Neural crest cell (in vitro differentiated cells): Measurements from ENCODE around the gene ACTA2. TPM values are rescaled to one million over a fixed set of nuclear protein-coding genes. Genes with fewer than 3 reads are reported as not detected.

Experiments
- DNase-seq: peaks from one replicate; pipeline ENCODE4 v3.0.0; 2021; ENCODE audit warnings: low read depth, mixed read lengths, low spot score
- H3K27ac Mint-ChIP-seq: one replicate; pipeline ENCODE4 v1.8.0; 2021; ENCODE audit warnings: mild to moderate bottlenecking, mixed read lengths; ENCODE audit not compliant: unreplicated experiment
- H3K27me3 Mint-ChIP-seq: 2 replicates; pipeline ENCODE4 v1.8.0; 2021; ENCODE audit warnings: low read depth, mild to moderate bottlenecking, mixed read lengths
- H3K36me3 Mint-ChIP-seq: 2 replicates; pipeline ENCODE4 v1.8.0; 2021; ENCODE audit warnings: low read depth, mild to moderate bottlenecking, mixed read lengths
- H3K4me1 Mint-ChIP-seq: 2 replicates; pipeline ENCODE4 v1.8.0; 2021; ENCODE audit warnings: mixed read lengths
- H3K4me3 Mint-ChIP-seq: one replicate; pipeline ENCODE4 v1.8.0; 2021; ENCODE audit warnings: mild to moderate bottlenecking, mixed read lengths
- H3K9me3 Mint-ChIP-seq: 2 replicates; pipeline ENCODE4 v1.8.0; 2021; ENCODE audit warnings: mixed read lengths
- CTCF ChIP-seq: fragments of 200-600 bp; sonication (generic); conservative IDR thresholded peaks from 2 replicates; pipeline ENCODE4 v1.5.0; 2021; ENCODE audit warnings: antibody characterized with exemption, mild to moderate bottlenecking
- total RNA-seq: library from RNA; stranded (reverse); gene quantifications from 2 replicates; pipeline ENCODE4 v1.2.1, GENCODE V29; 2021

Gene ACTA2
- total RNA-seq, 1 donor from 2014 or later = 7.0 TPM

GRCh38 chr10:88990384-88991160, 38.0 kb upstream of the ACTA2 start, which contains the start of gene FAS:
FAS (plus strand) TSS chr10:88990798; CDS start chr10:88990877, 79 bp downstream.
- Mint-ChIP-seq H3K27ac (no peak within 1 kb of the TSS), H3K4me3 (peak within 1 kb of the TSS; percentile 96)
- peak; percentile 22 for DNase-seq

GRCh38 chr10:88989824-88990383, 37.3 kb upstream of the ACTA2 start:
- Mint-ChIP-seq H3K9me3 (no peaks in the 10 kb centered on the region), H3K36me3 (no peaks in the 10 kb centered on the region), H3K4me1 (peaks cover 32% of the 10 kb centered on the region), H3K27me3 (peaks cover 26% of the 10 kb centered on the region), H3K27ac (no peak overlapping the region), H3K4me3 (peak overlapping the region; percentile 96)
- no peak for DNase-seq
- no peak for TF ChIP-seq CTCF

More at GRCh38 chr10:88990384-88991160, 38.0 kb upstream of the ACTA2 start, which contains the start of gene FAS:
- peaks cover 26% of the 10 kb centered on the region for H3K27me3 Mint-ChIP-seq
- TF ChIP-seq CTCF = no peak
- H3K9me3 Mint-ChIP-seq = no peaks in the 10 kb centered on the region
- H3K36me3 Mint-ChIP-seq = no peaks in the 10 kb centered on the region
- peaks cover 32% of the 10 kb centered on the region for H3K4me1 Mint-ChIP-seq

DNA sequence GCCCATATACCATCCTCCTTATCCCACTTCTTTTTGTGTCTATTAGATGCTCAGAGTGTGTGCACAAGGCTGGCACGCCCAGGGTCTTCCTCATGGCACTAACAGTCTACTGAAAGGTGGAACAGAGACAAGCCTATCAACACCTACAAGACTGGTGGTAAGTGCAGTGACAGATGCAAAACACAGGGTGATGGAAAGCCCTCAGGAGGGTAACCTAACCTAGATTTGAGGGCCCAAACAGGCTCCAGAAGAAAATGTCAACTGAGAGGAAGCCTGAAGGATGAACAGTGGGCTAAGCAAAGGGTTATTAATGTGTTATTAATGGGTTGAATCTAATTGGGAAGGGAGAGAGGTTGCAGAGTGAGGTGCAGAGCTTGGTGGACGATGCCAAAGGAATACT, 36.9 kb upstream of the ACTA2 start:
- H3K36me3 Mint-ChIP-seq = no peaks in the 10 kb centered on the region
- H3K4me3 Mint-ChIP-seq = peak overlapping the region; percentile 96
- peaks cover 32% of the 10 kb centered on the region for H3K4me1 Mint-ChIP-seq
- no peak overlapping the region for H3K27ac Mint-ChIP-seq
- peaks cover 26% of the 10 kb centered on the region for H3K27me3 Mint-ChIP-seq
- DNase-seq = no peak
- no peak for TF ChIP-seq CTCF
- no peaks in the 10 kb centered on the region for H3K9me3 Mint-ChIP-seq

GRCh38 chr10:88987840-88988239, 35.3 kb upstream of the ACTA2 start:
- Mint-ChIP-seq H3K36me3 (no peaks in the 10 kb centered on the region), H3K4me1 (peaks cover 23% of the 10 kb centered on the region), H3K4me3 (peak overlapping the region; percentile 35), H3K27me3 (peaks cover 26% of the 10 kb centered on the region), H3K27ac (no peak overlapping the region), H3K9me3 (no peaks in the 10 kb centered on the region)
- no peak for TF ChIP-seq CTCF
- DNase-seq = no peak

- TF ChIP-seq CTCF = no peak
- Mint-ChIP-seq H3K4me3 (no peak overlapping the region), H3K27me3 (peaks cover 26% of the 10 kb centered on the region), H3K36me3 (no peaks in the 10 kb centered on the region), H3K9me3 (no peaks in the 10 kb centered on the region), H3K4me1 (peaks cover 21% of the 10 kb centered on the region), H3K27ac (no peak overlapping the region)
- DNase-seq = no peak
Measured at GRCh38 chr10:88987243-88987725, 34.7 kb upstream of the ACTA2 start.
